GM10266 (cell line): ENCODE measurements around the gene KRT76.

Source experiments
- DNase-seq: peaks from one replicate; pipeline ENCODE4 v3.0.0; 2012; ENCODE audit errors: extremely low spot score
- TF ChIP-seq, protein P1 (sequence below): IDR thresholded peaks from 2 replicates; pipeline ENCODE4 v1.5.1; 2012; ENCODE audit warnings: mild to moderate bottlenecking, low read depth; ENCODE audit not compliant: control insufficient read depth, insufficient read depth; ENCODE audit errors: missing control alignments

KRT76 gene

DNA sequence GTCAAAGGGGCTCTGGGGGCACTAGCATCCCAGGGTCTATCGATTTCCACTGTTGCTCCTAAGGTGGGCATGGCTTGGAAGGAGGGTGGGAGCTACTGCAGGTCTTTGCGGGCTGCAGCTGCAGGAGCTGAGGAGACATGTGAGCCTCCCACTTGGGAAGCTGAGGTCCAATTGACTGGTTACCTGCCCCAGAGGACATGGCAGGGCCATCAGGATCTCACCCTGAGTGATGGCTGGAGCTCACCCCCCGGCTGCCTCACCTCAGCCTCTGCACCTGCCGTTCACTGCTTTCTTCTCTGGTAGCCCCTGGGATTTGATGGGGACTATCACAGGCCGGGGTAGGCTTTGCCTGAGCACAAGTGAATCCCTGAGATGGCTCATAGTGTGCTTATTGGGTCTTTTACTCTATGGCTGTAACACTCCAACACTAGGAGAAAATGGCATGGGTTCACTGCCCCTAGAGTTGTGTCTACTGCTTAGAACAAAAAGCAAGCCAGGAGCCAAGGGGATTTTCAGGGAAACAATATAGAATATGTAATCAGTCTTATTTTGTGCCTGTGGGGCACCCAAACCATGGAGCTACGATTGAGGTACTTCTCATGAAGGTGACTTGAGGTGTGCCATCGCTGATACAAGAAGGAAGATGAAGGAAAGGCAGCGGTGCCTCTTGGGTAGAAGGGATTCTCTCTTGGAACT is 40.0 kb upstream of the KRT76 start:
- DNase-seq, result no peak
- TF ChIP-seq, protein P1, sequence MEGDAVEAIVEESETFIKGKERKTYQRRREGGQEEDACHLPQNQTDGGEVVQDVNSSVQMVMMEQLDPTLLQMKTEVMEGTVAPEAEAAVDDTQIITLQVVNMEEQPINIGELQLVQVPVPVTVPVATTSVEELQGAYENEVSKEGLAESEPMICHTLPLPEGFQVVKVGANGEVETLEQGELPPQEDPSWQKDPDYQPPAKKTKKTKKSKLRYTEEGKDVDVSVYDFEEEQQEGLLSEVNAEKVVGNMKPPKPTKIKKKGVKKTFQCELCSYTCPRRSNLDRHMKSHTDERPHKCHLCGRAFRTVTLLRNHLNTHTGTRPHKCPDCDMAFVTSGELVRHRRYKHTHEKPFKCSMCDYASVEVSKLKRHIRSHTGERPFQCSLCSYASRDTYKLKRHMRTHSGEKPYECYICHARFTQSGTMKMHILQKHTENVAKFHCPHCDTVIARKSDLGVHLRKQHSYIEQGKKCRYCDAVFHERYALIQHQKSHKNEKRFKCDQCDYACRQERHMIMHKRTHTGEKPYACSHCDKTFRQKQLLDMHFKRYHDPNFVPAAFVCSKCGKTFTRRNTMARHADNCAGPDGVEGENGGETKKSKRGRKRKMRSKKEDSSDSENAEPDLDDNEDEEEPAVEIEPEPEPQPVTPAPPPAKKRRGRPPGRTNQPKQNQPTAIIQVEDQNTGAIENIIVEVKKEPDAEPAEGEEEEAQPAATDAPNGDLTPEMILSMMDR, result no peak

DNA sequence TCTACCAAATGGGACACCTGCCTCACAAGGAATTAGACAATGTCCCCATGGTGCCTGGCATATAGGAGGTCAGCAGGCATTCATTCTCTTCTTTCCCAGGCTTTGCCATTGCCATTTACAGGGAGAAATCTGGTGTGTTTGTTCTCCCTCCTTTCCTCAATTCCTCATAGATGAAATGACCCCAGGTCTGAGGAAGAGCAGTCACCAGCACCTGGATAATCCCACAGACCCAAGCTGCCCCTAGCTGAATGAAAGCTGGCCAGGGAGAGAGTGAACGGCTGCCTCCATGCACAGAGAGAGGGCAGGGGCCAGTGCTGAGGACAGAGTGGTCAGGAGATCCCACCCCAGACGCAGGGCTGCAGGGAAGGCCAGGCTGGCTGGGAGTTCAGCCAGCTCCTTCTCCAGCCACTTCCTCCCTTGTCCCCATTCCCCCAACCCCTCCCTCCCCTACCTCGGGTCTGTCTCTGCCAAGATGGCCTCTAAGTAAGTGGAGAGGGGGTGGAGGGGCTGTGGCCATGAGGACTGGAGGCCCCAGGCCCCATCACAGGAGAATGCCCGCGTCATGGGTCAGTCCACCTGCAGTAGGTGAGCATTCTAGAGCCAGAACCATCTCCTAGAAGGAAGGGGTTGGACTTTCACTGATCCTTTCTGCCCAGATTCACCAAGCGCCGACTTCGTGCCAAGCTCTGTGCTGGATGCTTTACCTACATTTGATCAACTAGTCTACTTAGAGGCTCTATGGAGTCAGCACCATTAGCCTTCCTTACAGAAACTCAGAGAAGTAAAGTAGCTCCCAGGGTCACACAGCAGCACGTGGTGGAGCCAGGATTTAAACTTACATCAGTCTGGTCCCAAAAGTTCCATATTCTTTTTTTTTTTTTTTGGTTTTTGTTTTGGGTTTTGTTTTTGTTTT is 38.8 kb upstream of the KRT76 start:
- TF ChIP-seq, protein P1, result no peak
- DNase-seq, result no peak

DNA sequence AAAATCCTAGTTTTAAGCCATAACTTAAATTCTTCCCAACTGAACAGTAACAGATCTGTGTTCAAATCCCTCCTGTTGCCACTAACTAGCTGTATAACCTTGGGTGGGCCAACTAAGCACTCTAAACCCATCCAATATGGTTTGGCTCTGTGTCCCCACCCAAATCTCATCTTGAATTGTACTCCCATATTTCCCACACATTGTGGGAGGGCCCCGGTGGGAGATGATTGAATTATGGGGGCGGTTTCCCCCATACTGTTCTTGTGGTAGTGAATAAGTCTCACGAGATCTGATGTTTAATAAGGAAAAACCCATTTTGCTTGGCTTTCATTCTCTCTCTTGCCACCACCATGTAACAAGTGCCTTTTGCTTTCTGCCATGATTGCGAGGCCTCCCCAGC is 38.0 kb upstream of the KRT76 start:
- no peak for DNase-seq
- TF ChIP-seq, protein P1, result no peak

DNA sequence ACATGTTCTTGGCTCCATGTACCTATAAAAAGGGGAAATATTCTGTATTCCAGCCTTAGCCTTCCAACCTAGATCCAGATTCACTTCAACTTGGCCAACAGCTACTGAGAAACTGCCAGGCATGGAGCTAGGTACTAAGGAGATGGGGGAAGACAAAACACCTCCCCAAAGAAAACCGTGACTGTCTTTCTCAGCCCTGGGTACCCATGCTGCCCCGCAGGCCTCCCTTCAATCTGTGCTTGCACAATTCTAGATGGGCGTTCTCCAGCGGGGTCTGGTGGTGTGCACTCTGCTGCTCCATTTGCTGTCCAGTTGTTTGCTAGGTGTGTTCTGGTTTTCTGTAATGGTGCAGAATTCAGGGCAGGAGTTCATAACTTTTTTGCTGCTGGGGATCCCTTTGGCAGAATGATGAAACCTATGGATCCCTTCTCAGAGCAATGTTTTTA is 37.6 kb upstream of the KRT76 start:
- TF ChIP-seq, protein P1, result no peak
- DNase-seq, result no peak

DNA sequence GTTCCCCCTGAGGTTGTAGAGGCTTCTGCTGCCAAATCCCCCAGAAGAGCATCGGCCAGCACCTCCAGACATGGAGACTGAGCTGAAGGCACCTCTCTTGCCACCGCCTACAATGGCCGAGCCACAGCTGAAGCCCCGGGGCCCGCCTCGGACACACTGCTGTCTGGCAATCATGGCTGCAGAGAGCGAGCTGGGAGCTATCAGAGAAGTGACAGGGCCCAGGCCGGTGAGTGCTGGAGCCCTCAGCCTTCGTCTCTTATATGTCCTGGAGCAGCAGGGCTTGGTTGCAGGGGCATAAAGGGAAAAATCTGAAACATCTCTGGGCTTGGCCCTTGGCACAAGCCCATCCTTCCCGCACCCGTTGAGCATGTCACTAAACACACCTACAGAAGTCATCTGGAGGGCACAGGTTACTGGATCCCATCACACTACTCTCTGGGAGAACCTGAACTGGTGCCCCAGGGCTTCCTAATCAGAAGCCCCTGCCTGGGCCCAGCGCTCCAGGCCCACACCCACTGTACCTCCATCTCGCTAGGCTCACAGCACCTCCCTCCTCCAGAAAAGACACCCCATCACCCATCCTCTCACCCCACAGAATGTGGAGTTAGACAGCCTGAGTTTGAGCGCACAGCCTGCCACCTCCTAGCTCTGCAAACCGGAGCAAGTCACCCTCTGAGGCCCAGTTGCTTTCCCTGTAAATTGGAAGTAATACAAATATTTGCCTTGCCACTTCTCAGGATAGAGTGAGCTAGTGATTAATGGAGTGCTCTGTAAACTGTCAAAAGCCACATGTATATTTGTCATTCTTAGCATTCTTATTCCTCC is 37.0 kb upstream of the KRT76 start, which contains the start of gene KRT4:
KRT4 (minus strand) TSS at position 232 of the 825 bp plus-strand sequence; CDS start at position 174, 58 bp downstream.
- no peak for DNase-seq
- TF ChIP-seq, protein P1, result no peak

DNA sequence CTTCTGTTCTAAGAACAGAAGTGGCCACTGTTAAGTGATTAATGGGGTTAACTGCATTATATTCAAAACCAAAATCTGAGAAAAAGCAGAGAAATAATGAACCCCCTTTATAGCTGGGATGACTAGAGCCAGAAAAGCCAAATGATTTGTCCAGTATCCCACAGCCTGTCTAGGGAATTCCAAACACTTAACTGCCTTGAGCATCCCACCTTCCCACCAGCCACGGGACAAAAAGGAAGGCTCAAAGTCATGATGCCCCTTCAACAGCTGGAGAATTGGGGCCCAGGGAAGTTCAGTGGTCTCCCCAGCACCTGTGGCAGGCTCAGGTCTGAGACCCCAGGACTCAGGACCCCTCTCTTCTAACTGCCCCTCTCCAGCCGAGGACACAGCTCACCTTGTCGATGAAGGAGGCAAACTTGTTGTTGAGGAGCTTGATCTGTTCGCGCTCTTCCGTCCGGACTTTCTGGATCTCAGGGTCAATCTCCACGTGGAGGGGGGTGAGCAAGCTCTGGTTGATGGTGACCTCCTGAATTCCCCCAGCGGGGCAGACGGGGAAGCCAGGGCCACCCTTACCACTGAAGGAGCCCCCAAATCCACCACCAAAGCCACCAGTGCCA is 36.2 kb upstream of the KRT76 start:
- TF ChIP-seq, protein P1, result no peak
- DNase-seq, result no peak
